KOPT-K1 (cell line): ENCODE measurements around the gene EFCAB12.
"Not testable (repeated sequence)": the region's sequence is repeated elsewhere in the genome, so short reads cannot be mapped to it uniquely, and the experiment has no call there.

Source experiments
- H3K27ac ChIP-seq: fragments of 200-600 bp; sonication (generic); 2 replicates; pipeline ENCODE4 v1.5.1; 2016; ENCODE audit warnings: antibody characterized with exemption, mild to moderate bottlenecking, low read depth, low read length; ENCODE audit not compliant: poor library complexity, severe bottlenecking
- H3K36me3 ChIP-seq: fragments of 200-600 bp; sonication (generic); 2 replicates; pipeline ENCODE4 v1.5.1; 2017; ENCODE audit warnings: antibody characterized with exemption, mild to moderate bottlenecking, low read length, moderate library complexity; ENCODE audit not compliant: insufficient read depth
- H3K9me3 ChIP-seq: fragments of 200-600 bp; sonication (generic); 2 replicates; pipeline ENCODE4 v1.5.1; 2017; ENCODE audit warnings: antibody characterized with exemption, low read length, mild to moderate bottlenecking; ENCODE audit not compliant: insufficient read depth, poor library complexity, severe bottlenecking

EFCAB12 gene

GRCh38 chr3:129399895-129400357, 28.5 kb downstream of the EFCAB12 start:
- Histone ChIP-seq H3K27ac (peak overlapping the region; percentile 74), H3K9me3 (no peaks in the 10 kb centered on the region), H3K36me3 (peaks cover 24% of the 10 kb centered on the region)

GRCh38 chr3:129399145-129399894, 29.1 kb downstream of the EFCAB12 start:
- Histone ChIP-seq H3K36me3 (peaks cover 30% of the 10 kb centered on the region), H3K9me3 (no peaks in the 10 kb centered on the region), H3K27ac (peak overlapping the region; percentile 74)

- no peaks in the 10 kb centered on the region for H3K9me3 ChIP-seq
- H3K36me3 ChIP-seq: peaks cover 36% of the 10 kb centered on the region
- H3K27ac ChIP-seq: peak overlapping the region; percentile 74
Measured at GRCh38 chr3:129398803-129399144, 29.7 kb downstream of the EFCAB12 start.

- H3K36me3 ChIP-seq: peaks cover 83% of the 10 kb centered on the region
- not testable (repeated sequence) for H3K27ac ChIP-seq, H3K9me3 ChIP-seq
Measured at GRCh38 chr3:129393760-129394564, 34.5 kb downstream of the EFCAB12 start.

- Histone ChIP-seq H3K27ac (no peak overlapping the region), H3K36me3 (peaks cover 90% of the 10 kb centered on the region), H3K9me3 (no peaks in the 10 kb centered on the region)
Measured at GRCh38 chr3:129393271-129393670, 35.2 kb downstream of the EFCAB12 start.

- H3K27ac ChIP-seq, H3K9me3 ChIP-seq: not testable (repeated sequence)
- peaks cover 99% of the 10 kb centered on the region for H3K36me3 ChIP-seq
Measured at GRCh38 chr3:129392106-129392887, 36.1 kb downstream of the EFCAB12 start.

GRCh38 chr3:129391583-129391982, 36.9 kb downstream of the EFCAB12 start:
- not testable (repeated sequence) for H3K27ac ChIP-seq
- H3K36me3 ChIP-seq: peaks cover 99% of the 10 kb centered on the region

GRCh38 chr3:129389572-129389937, 38.9 kb downstream of the EFCAB12 start:
- no peak overlapping the region for H3K27ac ChIP-seq
- no peaks in the 10 kb centered on the region for H3K9me3 ChIP-seq
- H3K36me3 ChIP-seq: peaks cover 89% of the 10 kb centered on the region

More at GRCh38 chr3:129391583-129391982, 36.9 kb downstream of the EFCAB12 start:
- not testable (repeated sequence) for H3K9me3 ChIP-seq

GRCh38 chr3:129388791-129389571, 39.5 kb downstream of the EFCAB12 start:
- H3K36me3 ChIP-seq: peaks cover 83% of the 10 kb centered on the region
- H3K27ac ChIP-seq, H3K9me3 ChIP-seq: not testable (repeated sequence)

GRCh38 chr3:129387487-129387886, 40.9 kb downstream of the EFCAB12 start:
- peaks cover 68% of the 10 kb centered on the region for H3K36me3 ChIP-seq
- H3K9me3 ChIP-seq: no peaks in the 10 kb centered on the region
- H3K27ac ChIP-seq: no peak overlapping the region

- H3K36me3 ChIP-seq: peaks cover 63% of the 10 kb centered on the region
- H3K9me3 ChIP-seq: no peaks in the 10 kb centered on the region
- no peak overlapping the region for H3K27ac ChIP-seq
Measured at GRCh38 chr3:129386984-129387383, 41.5 kb downstream of the EFCAB12 start.

- peaks cover 49% of the 10 kb centered on the region for H3K36me3 ChIP-seq
- H3K27ac ChIP-seq, H3K9me3 ChIP-seq: not testable (repeated sequence)
Measured at GRCh38 chr3:129385507-129385906, 42.9 kb downstream of the EFCAB12 start.

GRCh38 chr3:129384594-129385323, 43.7 kb downstream of the EFCAB12 start:
- no peak overlapping the region for H3K27ac ChIP-seq

GRCh38 chr3:129384103-129384502, 44.3 kb downstream of the EFCAB12 start:
- not testable (repeated sequence) for H3K9me3 ChIP-seq, H3K27ac ChIP-seq
- peaks cover 35% of the 10 kb centered on the region for H3K36me3 ChIP-seq

More at GRCh38 chr3:129384594-129385323, 43.7 kb downstream of the EFCAB12 start:
- Histone ChIP-seq H3K36me3 (peaks cover 42% of the 10 kb centered on the region), H3K9me3 (no peaks in the 10 kb centered on the region)
